ENCODE data around the gene CDKAL1.
"Not testable (repeated sequence)": the region's sequence is repeated elsewhere in the genome, so short reads cannot be mapped to it uniquely, and the experiment has no call there.

Gene CDKAL1

DNA sequence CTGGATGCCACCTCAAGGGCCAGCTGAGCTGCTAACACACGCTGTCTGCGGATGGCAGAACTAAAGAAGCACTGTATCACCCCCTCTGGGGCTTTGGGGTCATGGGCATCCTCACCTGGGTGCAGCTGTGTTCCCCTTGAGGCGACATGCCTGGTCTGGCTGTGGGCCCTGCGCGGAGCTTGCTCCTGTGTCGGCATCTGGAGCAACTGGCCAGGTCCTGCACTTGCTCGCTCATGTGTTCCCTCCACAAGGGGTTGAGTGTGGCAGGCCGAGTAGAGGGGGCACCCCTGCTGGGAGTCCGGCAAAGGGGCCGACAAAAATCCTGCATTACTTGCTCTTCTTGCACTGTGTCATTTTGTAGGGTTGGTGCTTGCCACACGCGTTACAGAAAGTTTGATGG, 189.0 kb downstream of the CDKAL1 start:
- Histone ChIP-seq H3K36me3 (replicated peaks; ENCODE audit: low read depth, low read length) (no peaks in the 10 kb centered on the region), H4K20me1 (ENCODE audit: insufficient read depth, low read length) (no peaks in the 10 kb centered on the region), H3K79me2 (ENCODE audit: low read length) (no peaks in the 10 kb centered on the region), H3K27ac (ENCODE audit: low read length) (no peak overlapping the region), H3K4me2 (ENCODE audit: low read length) (no peak overlapping the region), H3K9ac (ENCODE audit: low read length) (no peak overlapping the region), H3K4me1 (ENCODE audit: low read length) (peaks cover 64% of the 10 kb centered on the region), H2AFZ (ENCODE audit: low read depth, low read length) (no peak overlapping the region), H3K27me3 (ENCODE audit: low read depth, low read length) (no peaks in the 10 kb centered on the region), H3K4me3 (ENCODE audit: low read length) (no peak overlapping the region), H3K9me3 (ENCODE audit: insufficient read depth, low read length) (no peaks in the 10 kb centered on the region)
- no peak for TF ChIP-seq EZH2phosphoT487 (IDR thresholded peaks at IDR 0.05; ENCODE audit: low read depth)
- TF ChIP-seq, protein P1, sequence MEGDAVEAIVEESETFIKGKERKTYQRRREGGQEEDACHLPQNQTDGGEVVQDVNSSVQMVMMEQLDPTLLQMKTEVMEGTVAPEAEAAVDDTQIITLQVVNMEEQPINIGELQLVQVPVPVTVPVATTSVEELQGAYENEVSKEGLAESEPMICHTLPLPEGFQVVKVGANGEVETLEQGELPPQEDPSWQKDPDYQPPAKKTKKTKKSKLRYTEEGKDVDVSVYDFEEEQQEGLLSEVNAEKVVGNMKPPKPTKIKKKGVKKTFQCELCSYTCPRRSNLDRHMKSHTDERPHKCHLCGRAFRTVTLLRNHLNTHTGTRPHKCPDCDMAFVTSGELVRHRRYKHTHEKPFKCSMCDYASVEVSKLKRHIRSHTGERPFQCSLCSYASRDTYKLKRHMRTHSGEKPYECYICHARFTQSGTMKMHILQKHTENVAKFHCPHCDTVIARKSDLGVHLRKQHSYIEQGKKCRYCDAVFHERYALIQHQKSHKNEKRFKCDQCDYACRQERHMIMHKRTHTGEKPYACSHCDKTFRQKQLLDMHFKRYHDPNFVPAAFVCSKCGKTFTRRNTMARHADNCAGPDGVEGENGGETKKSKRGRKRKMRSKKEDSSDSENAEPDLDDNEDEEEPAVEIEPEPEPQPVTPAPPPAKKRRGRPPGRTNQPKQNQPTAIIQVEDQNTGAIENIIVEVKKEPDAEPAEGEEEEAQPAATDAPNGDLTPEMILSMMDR (IDR thresholded peaks at IDR 0.05; ENCODE audit: low read depth, low read length) = no peak

DNA sequence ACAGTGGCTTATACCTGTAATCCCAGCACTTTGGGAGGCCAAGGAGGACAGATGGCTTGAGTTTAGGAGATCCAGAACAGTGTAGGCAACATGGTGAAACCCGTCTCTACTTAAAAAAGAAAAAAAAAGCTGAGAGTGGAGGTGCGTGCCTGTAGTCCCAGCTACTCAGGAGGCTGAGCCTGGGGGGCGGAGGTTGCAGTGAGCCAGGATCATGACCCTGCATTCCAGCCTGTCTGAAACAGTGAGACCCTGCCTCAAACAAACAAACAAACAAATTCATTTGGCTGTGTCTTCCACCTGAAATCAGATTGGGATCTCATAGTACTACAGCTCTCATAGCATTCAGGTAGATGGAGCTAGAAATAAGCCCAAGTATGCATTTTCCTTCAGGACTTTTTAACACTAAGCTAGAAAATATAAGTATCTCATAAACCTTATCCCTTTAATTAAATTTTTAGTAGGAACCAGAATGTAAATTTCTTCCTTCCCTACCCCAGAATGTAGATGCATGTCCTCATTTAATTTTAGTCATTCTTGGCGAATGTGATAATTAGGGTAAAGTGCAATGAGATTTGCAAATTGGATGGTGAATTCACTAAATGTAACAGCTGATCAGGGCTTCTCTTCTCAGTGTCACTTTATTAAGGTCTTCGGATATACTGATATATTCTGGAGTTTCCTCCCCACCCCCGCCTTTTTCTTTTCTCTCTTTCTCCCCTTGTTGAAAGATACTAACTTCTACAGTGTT, 190.4 kb downstream of the CDKAL1 start:
- Histone ChIP-seq H2AFZ (ENCODE audit: low read depth, low read length) (no peak overlapping the region), H3K27ac (ENCODE audit: low read length) (no peak overlapping the region), H3K9me3 (ENCODE audit: insufficient read depth, low read length) (no peaks in the 10 kb centered on the region), H3K27me3 (ENCODE audit: low read depth, low read length) (no peaks in the 10 kb centered on the region), H3K36me3 (replicated peaks; ENCODE audit: low read depth, low read length) (no peaks in the 10 kb centered on the region), H4K20me1 (ENCODE audit: insufficient read depth, low read length) (no peaks in the 10 kb centered on the region), H3K79me2 (ENCODE audit: low read length) (no peaks in the 10 kb centered on the region), H3K9ac (ENCODE audit: low read length) (no peak overlapping the region), H3K4me3 (ENCODE audit: low read length) (no peak overlapping the region), H3K4me1 (ENCODE audit: low read length) (peaks cover 56% of the 10 kb centered on the region), H3K4me2 (ENCODE audit: low read length) (no peak overlapping the region)
- TF ChIP-seq, protein P1 (IDR thresholded peaks at IDR 0.05; ENCODE audit: low read depth, low read length) = no peak
- TF ChIP-seq EZH2phosphoT487 (IDR thresholded peaks at IDR 0.05; ENCODE audit: low read depth) = no peak

DNA sequence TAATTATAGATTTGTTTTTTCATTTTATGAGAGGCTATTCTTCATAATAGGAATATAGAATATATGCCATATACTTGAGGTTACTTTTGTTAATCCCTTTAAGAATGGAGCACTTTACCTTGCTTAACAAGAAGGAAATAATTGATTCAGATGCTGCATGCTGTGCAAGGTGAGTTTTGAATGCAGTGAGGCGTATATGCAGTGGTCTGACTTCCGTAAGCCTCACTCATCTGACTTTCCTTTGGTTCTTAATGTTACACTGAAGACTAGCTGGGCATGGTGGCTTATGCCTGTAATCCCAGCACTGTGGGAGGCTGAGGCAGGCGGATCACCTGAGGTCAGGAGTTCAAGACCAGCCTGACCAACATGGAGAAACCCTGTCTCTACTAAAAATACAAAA, 191.0 kb downstream of the CDKAL1 start:
- not testable (repeated sequence) for H3K9ac ChIP-seq (ENCODE audit: low read length)

DNA sequence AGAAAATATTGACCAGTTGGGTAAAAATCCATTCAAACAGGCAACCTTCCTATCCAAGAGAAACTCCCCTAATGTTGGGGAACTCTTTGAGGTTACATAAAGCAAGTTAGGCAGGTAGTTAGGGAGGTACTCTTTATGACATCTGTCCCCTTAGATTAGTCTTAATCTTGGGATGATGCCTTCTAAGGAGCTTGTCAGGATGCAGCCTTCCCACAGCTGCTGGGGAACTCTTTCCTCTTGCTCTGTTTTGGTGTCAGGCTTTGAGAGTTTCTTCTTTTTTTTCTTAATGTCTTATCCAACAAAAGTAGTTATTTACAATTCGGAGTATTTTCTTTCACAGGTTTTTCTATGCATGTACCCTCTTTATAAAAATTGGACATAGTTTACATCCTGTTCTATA, 194.8 kb downstream of the CDKAL1 start:
- H3K27me3 ChIP-seq (ENCODE audit: low read depth, low read length) = no peaks in the 10 kb centered on the region
- no peak overlapping the region for H3K4me2 ChIP-seq (ENCODE audit: low read length)
- H3K27ac ChIP-seq (ENCODE audit: low read length) = no peak overlapping the region

More for the DNA sequence above, 191.0 kb downstream of the CDKAL1 start:
- peaks cover 49% of the 10 kb centered on the region for H3K4me1 ChIP-seq (ENCODE audit: low read length)
- H3K27me3 ChIP-seq (ENCODE audit: low read depth, low read length); H3K79me2 ChIP-seq (ENCODE audit: low read length); H3K4me3 ChIP-seq (ENCODE audit: low read length); H3K4me2 ChIP-seq (ENCODE audit: low read length); H2AFZ ChIP-seq (ENCODE audit: low read depth, low read length); H4K20me1 ChIP-seq (ENCODE audit: insufficient read depth, low read length); H3K36me3 ChIP-seq (replicated peaks; ENCODE audit: low read depth, low read length); H3K9me3 ChIP-seq (ENCODE audit: insufficient read depth, low read length); H3K27ac ChIP-seq (ENCODE audit: low read length): not testable (repeated sequence)

DNA sequence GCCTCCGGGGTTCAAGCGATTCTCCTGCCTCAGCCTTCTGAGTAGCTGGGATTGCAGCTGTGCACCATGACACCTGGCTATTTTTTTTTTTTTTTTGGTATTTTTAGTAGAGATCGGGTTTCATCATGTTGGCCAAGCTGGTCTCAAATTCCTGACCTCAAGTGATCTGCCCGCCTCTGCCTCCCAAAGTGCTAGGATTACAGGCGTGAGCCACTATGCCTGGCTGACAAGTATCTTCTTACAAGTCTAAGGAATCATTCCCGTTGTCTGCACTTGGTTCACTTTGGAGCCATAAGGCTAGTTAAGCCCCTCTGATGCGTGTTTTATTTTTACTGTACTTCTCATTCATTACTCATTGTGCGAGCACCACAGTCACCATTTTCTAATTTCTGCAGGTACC, 198.1 kb downstream of the CDKAL1 start:
- not testable (repeated sequence) for H4K20me1 ChIP-seq (ENCODE audit: insufficient read depth, low read length); H3K4me3 ChIP-seq (ENCODE audit: low read length); H3K9ac ChIP-seq (ENCODE audit: low read length); H3K9me3 ChIP-seq (ENCODE audit: insufficient read depth, low read length); H3K27me3 ChIP-seq (ENCODE audit: low read depth, low read length); H3K4me1 ChIP-seq (ENCODE audit: low read length); H3K27ac ChIP-seq (ENCODE audit: low read length); H2AFZ ChIP-seq (ENCODE audit: low read depth, low read length); H3K79me2 ChIP-seq (ENCODE audit: low read length); H3K4me2 ChIP-seq (ENCODE audit: low read length); H3K36me3 ChIP-seq (replicated peaks; ENCODE audit: low read depth, low read length)

More for the DNA sequence above, 194.8 kb downstream of the CDKAL1 start:
- peaks cover 33% of the 10 kb centered on the region for H3K4me1 ChIP-seq (ENCODE audit: low read length)
- no peak overlapping the region for H2AFZ ChIP-seq (ENCODE audit: low read depth, low read length)
- TF ChIP-seq, protein P1 (IDR thresholded peaks at IDR 0.05; ENCODE audit: low read depth, low read length) = no peak
- no peak for TF ChIP-seq EZH2phosphoT487 (IDR thresholded peaks at IDR 0.05; ENCODE audit: low read depth)
- H3K4me3 ChIP-seq (ENCODE audit: low read length) = no peak overlapping the region
- H3K9me3 ChIP-seq (ENCODE audit: insufficient read depth, low read length) = no peaks in the 10 kb centered on the region
- H3K79me2 ChIP-seq (ENCODE audit: low read length) = no peaks in the 10 kb centered on the region
- no peaks in the 10 kb centered on the region for H3K36me3 ChIP-seq (replicated peaks; ENCODE audit: low read depth, low read length)
- H3K9ac ChIP-seq (ENCODE audit: low read length) = no peak overlapping the region
- no peaks in the 10 kb centered on the region for H4K20me1 ChIP-seq (ENCODE audit: insufficient read depth, low read length)
